ENCODE results near the gene GATA5. TPM values are rescaled to one million over a fixed set of nuclear protein-coding genes. Genes with fewer than 3 reads are reported as not detected.

The GATA5 gene
- total RNA-seq, 1 donor from 2014 or later: not detected

- Histone ChIP-seq H3K9ac (ENCODE audit: low read length) (no peak overlapping the region), H3K36me3 (ENCODE audit: insufficient read depth, low read length) (no peaks in the 10 kb centered on the region), H3K79me2 (ENCODE audit: insufficient read depth, low read length) (no peaks in the 10 kb centered on the region), H4K20me1 (ENCODE audit: insufficient read depth, low read length) (no peaks in the 10 kb centered on the region), H3K27me3 (ENCODE audit: insufficient read depth, low read length) (no peaks in the 10 kb centered on the region), H3K4me2 (ENCODE audit: low read length) (no peak overlapping the region), H3K4me3 (ENCODE audit: insufficient read depth, low read depth, low read length) (no peak overlapping the region), H2AFZ (ENCODE audit: low read depth, low read length) (no peak overlapping the region), H3K9me3 (ENCODE audit: insufficient read depth, low read depth, low read length) (peaks cover 3% of the 10 kb centered on the region), H3K27ac (ENCODE audit: low read depth, low read length) (no peak overlapping the region), H3K4me1 (ENCODE audit: insufficient read depth, low read length) (no peaks in the 10 kb centered on the region)
- no peaks in the 10 kb centered on the region for H3K36me3 Mint-ChIP-seq (ENCODE audit: low read depth, unreplicated experiment)
- TF ChIP-seq CTCF (IDR thresholded peaks at IDR 0.05; ENCODE audit: insufficient read depth, low read depth, low read length) (no peak), EZH2 (IDR thresholded peaks at IDR 0.05; ENCODE audit: insufficient read depth, low read length) (no peak)
- H3K27me3 Mint-ChIP-seq (ENCODE audit: low read depth, unreplicated experiment): peaks cover 13% of the 10 kb centered on the region
- no peak overlapping the region for H3K27ac Mint-ChIP-seq (ENCODE audit: unreplicated experiment)
- no peaks in the 10 kb centered on the region for H3K9me3 Mint-ChIP-seq (ENCODE audit: unreplicated experiment)
- H3K4me1 Mint-ChIP-seq (ENCODE audit: low read depth, unreplicated experiment): peaks cover 2% of the 10 kb centered on the region
- no peak for DNase-seq (ENCODE audit: low read depth)
- no peak for FAIRE-seq
- no peak overlapping the region for H3K4me3 Mint-ChIP-seq (ENCODE audit: unreplicated experiment)
Measured at GRCh38 chr20:62423326-62423706, 52.5 kb downstream of the GATA5 start.

DNA sequence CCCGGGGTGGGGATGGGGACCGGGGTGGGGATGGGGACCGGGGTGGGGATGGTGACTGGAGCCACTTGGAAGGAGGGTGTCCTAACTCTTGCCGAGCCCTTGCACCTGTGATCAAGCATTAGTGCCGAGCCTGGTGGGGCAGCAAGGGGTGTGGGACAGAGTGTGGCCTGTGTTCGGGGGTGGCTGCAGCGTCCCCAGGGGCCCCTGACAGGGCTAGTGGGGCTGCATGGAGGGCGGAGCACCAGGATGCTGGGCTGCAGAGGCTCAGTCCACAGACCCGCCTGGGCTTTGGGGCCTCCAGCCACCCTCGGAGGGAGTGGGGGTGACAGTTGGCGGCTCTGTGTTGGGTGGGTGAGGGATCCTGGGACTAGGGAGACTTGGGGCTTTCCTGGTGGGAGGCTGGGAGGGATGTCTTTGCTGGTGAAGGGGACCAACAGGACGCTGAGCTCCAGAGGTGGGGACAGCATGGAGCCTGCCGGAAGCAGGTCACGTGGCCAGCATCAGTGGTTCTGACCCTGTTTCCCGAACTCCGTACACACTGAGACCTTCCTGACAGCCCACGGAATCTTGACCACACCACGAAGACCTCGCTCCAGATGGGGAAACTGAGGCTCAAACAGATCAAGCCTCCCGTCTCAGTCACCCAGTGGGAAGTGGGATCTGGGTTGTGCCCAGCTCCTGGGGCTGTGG is 53.0 kb downstream of the GATA5 start:
- no peaks in the 10 kb centered on the region for H4K20me1 ChIP-seq (ENCODE audit: insufficient read depth, low read length)
- H3K27me3 Mint-ChIP-seq (ENCODE audit: low read depth, unreplicated experiment): peaks cover 13% of the 10 kb centered on the region
- H2AFZ ChIP-seq (ENCODE audit: low read depth, low read length): no peak overlapping the region
- peaks cover 2% of the 10 kb centered on the region for H3K4me1 Mint-ChIP-seq (ENCODE audit: low read depth, unreplicated experiment)
- H3K4me3 ChIP-seq (ENCODE audit: insufficient read depth, low read depth, low read length): no peak overlapping the region
- H3K36me3 ChIP-seq (ENCODE audit: insufficient read depth, low read length): no peaks in the 10 kb centered on the region
- FAIRE-seq: no peak
- no peaks in the 10 kb centered on the region for H3K4me1 ChIP-seq (ENCODE audit: insufficient read depth, low read length)
- H3K27me3 ChIP-seq (ENCODE audit: insufficient read depth, low read length): no peaks in the 10 kb centered on the region
- TF ChIP-seq EZH2 (IDR thresholded peaks at IDR 0.05; ENCODE audit: insufficient read depth, low read length) (no peak), CTCF (IDR thresholded peaks at IDR 0.05; ENCODE audit: insufficient read depth, low read depth, low read length) (no peak)
- H3K36me3 Mint-ChIP-seq (ENCODE audit: low read depth, unreplicated experiment): no peaks in the 10 kb centered on the region
- no peak overlapping the region for H3K27ac ChIP-seq (ENCODE audit: low read depth, low read length)
- no peak for DNase-seq (ENCODE audit: low read depth)
- no peaks in the 10 kb centered on the region for H3K79me2 ChIP-seq (ENCODE audit: insufficient read depth, low read length)
- H3K27ac Mint-ChIP-seq (ENCODE audit: unreplicated experiment): no peak overlapping the region
- no peak overlapping the region for H3K4me2 ChIP-seq (ENCODE audit: low read length)
- peaks cover 3% of the 10 kb centered on the region for H3K9me3 ChIP-seq (ENCODE audit: insufficient read depth, low read depth, low read length)
- no peak overlapping the region for H3K4me3 Mint-ChIP-seq (ENCODE audit: unreplicated experiment)
- H3K9ac ChIP-seq (ENCODE audit: low read length): no peak overlapping the region
- H3K9me3 Mint-ChIP-seq (ENCODE audit: unreplicated experiment): no peaks in the 10 kb centered on the region

- no peaks in the 10 kb centered on the region for H3K4me1 ChIP-seq (ENCODE audit: insufficient read depth, low read length)
- no peak overlapping the region for H3K4me3 ChIP-seq (ENCODE audit: insufficient read depth, low read depth, low read length)
- H3K79me2 ChIP-seq (ENCODE audit: insufficient read depth, low read length): no peaks in the 10 kb centered on the region
- no peaks in the 10 kb centered on the region for H3K36me3 Mint-ChIP-seq (ENCODE audit: low read depth, unreplicated experiment)
- H3K4me2 ChIP-seq (ENCODE audit: low read length): no peak overlapping the region
- FAIRE-seq (no peak), DNase-seq (ENCODE audit: low read depth) (no peak)
- no peaks in the 10 kb centered on the region for H3K4me1 Mint-ChIP-seq (ENCODE audit: low read depth, unreplicated experiment)
- no peak overlapping the region for H3K27ac Mint-ChIP-seq (ENCODE audit: unreplicated experiment)
- no peaks in the 10 kb centered on the region for H4K20me1 ChIP-seq (ENCODE audit: insufficient read depth, low read length)
- no peak overlapping the region for H2AFZ ChIP-seq (ENCODE audit: low read depth, low read length)
- H3K9me3 Mint-ChIP-seq (ENCODE audit: unreplicated experiment): no peaks in the 10 kb centered on the region
- no peak overlapping the region for H3K4me3 Mint-ChIP-seq (ENCODE audit: unreplicated experiment)
- no peak overlapping the region for H3K27ac ChIP-seq (ENCODE audit: low read depth, low read length)
- no peaks in the 10 kb centered on the region for H3K36me3 ChIP-seq (ENCODE audit: insufficient read depth, low read length)
- no peaks in the 10 kb centered on the region for H3K27me3 ChIP-seq (ENCODE audit: insufficient read depth, low read length)
- peaks cover 3% of the 10 kb centered on the region for H3K9me3 ChIP-seq (ENCODE audit: insufficient read depth, low read depth, low read length)
- H3K9ac ChIP-seq (ENCODE audit: low read length): no peak overlapping the region
- H3K27me3 Mint-ChIP-seq (ENCODE audit: low read depth, unreplicated experiment): peaks cover 14% of the 10 kb centered on the region
- no peak for TF ChIP-seq CTCF (IDR thresholded peaks at IDR 0.05; ENCODE audit: insufficient read depth, low read depth, low read length)
- no peak for TF ChIP-seq EZH2 (IDR thresholded peaks at IDR 0.05; ENCODE audit: insufficient read depth, low read length)
Measured at GRCh38 chr20:62421716-62421990, 54.1 kb downstream of the GATA5 start.
